ENCODE data around the gene PDCD5. TPM values are rescaled to one million over a fixed set of nuclear protein-coding genes. Genes with fewer than 3 reads are reported as not detected.
"Not testable (repeated sequence)": the region's sequence is repeated elsewhere in the genome, so short reads cannot be mapped to it uniquely, and the experiment has no call there.

The PDCD5 gene
- total and polyA plus RNA-seq, 7 donors, result 70.3 to 216 (median 143) TPM

DNA sequence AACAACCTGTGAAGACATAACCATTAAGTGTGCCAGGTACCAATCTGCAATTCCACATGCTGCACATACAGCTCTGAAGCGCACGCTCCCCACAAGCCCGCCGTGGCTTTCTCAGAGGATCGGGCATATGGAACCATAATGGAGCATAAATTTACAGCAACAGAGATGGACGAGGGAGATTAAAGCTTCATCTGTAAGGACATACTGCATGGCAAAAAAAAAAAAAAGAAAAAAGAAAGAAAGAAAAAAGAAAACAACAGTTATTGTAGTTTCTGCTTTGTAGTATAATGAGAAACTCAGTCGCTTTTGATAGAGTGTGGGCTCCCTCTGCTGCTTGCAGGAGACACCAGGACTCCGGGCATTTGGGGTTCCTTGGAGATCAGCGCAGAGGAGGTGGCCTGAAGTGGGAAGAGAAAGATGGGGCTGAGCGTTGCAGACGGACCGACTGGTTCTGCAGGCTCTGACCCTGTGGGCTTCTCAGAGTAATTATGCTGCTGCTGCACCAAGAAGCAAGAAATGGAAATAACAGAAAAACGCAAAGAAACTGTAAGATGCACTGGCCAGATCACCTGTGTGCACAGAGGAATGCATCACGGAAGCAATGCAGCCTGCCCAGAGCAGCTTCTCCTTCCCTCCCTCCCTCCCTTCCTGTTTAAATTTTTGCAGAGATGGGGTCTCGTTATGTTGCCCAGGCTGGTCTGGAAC, 10.8 kb upstream of the PDCD5 start:
- no peak for TF ChIP-seq EP300 (IDR thresholded peaks at IDR 0.05)
- TF ChIP-seq POLR2A (IDR thresholded peaks at IDR 0.05), result no peak
- peak in 2 of 4 experiments; percentile 47 to 49 for TF ChIP-seq CTCF (IDR thresholded peaks at IDR 0.05)
- Histone ChIP-seq H3K4me1 (no peaks in the 10 kb centered on the region), H3K36me3 (no peaks in the 10 kb centered on the region), H3K4me3 (no peak overlapping the region), H3K27me3 (no peaks in the 10 kb centered on the region), H3K27ac (no peak overlapping the region), H3K9me3 (no peaks in the 10 kb centered on the region)
- intact Hi-C loops (cut with DNase I), result loop anchor here (2.0 to 10.0 kb wide), 2 partner anchors 283 to 1895 kb away; no protein-coding TSS in a partner anchor
- WGBS, 2 donors, result 30 to 38% methylated on average over 15 of the region's 15 CpGs
- DNase-seq, result peak; percentile 69

DNA sequence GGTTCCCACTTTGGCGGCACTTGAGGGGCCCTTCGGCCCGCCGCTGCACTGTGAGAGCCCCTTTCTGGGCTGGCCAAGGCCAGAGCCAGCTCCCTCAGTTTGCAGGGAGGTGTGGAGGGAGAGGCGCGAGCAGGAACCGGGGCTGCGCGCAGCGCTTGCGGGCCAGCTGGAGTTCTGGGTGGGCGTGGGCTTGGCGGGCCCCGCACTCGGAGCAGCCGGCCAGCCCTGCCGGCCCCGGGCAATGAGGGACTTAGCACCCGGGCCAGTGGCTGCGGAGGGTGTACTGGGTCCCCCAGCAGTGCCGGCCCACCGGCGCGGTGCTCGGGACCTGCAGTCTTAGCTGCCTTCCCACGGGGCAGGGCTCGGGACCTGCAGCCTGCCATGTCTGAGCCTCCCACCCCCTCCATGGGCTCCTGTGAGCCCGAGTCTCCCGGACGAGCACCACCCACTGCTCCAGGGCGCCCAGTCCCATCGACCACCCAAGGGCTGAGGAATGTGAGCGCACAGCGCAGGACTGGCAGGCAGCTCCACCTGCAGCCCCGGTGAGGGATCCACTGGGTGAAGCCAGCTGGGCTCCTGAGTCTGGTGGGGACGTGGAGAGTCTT, 9.4 kb upstream of the PDCD5 start:
- H3K27ac ChIP-seq, H3K36me3 ChIP-seq, H3K9me3 ChIP-seq, H3K27me3 ChIP-seq, DNase-seq, H3K4me1 ChIP-seq, H3K4me3 ChIP-seq: not testable (repeated sequence)
- WGBS, 2 donors, result 80 to 83% methylated on average over 34 to 36 of the region's 36 CpGs
- intact Hi-C loops (cut with DNase I), result loop anchor here (2.0 to 10.0 kb wide), 2 partner anchors 285 to 1897 kb away; no protein-coding TSS in a partner anchor

DNA sequence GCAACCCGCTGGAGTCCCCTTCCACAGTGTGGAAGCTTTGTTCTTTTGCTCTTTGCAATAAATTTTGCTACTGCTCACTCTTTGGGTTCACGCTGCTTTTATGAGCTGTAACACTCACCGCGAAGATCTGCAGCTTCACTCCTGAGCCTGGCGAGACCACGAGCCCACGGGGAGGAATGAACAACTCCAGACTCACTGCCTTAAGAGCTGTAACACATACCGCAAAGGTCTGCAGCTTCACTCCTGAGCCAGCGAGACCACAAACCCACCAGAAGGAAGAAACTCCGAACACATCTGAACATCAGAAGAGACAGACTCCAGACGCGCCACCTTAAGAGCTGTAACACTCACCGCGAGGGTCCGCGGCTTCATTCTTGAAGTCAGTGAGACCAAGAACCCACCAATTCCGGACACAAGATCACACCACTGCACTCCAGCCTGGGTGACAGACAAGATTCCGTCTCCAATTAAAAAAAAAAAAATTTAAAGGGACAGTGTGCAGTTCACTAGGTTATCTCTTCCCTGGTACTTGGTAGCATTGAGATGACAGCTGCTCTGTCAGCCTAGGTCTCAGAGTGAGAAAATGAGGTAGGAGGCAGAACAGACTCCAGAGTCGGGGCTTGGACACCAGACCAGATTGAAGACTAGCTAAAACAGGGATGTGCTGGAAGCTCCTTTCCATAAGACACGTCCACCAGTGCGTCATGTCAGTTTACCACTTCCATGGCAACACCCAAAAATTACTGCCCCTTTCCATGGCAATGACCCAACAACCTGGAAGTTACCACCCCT, 8.1 kb upstream of the PDCD5 start:
- DNase-seq, H3K4me1 ChIP-seq, H3K9me3 ChIP-seq, H3K36me3 ChIP-seq, H3K27ac ChIP-seq, H3K27me3 ChIP-seq, H3K4me3 ChIP-seq: not testable (repeated sequence)
- 61 to 77% methylated on average over 21 of the region's 21 CpGs for WGBS, 2 donors
- intact Hi-C loops (cut with DNase I), result loop anchor here (10.0 kb wide), 1 partner anchor 1898 kb away; no protein-coding TSS in a partner anchor

DNA sequence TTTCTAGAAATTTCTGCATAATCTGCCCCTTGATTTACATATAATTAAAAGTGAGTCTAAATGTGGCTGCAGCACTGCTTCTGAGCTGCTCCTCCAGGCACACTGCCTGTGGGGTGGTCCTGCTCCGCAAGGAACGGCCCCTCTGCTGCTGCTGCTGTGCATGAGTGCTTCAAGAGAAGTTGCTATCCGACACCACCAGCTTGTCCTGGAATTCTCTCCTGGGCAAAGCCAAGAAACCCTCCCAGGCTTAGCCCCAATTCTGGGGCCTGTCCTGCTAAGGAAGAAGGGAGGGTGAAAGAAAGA, 7.5 kb upstream of the PDCD5 start:
- H3K36me3 ChIP-seq, result no peaks in the 10 kb centered on the region
- no peak for DNase-seq
- WGBS, 2 donors, result 79 to 87% methylated on average over 3 of the region's 3 CpGs
- intact Hi-C loops (cut with DNase I), result loop anchor here (10.0 kb wide), 1 partner anchor 1899 kb away; no protein-coding TSS in a partner anchor
- H3K9me3 ChIP-seq, result no peaks in the 10 kb centered on the region
- no peak for TF ChIP-seq POLR2A (IDR thresholded peaks at IDR 0.05)
- TF ChIP-seq CTCF (IDR thresholded peaks at IDR 0.05), result no peak
- no peak for TF ChIP-seq POLR2AphosphoS5 (IDR thresholded peaks at IDR 0.05)
- no peak for TF ChIP-seq EP300 (IDR thresholded peaks at IDR 0.05)
- H3K4me1 ChIP-seq, result no peaks in the 10 kb centered on the region
- no peak overlapping the region for H3K27ac ChIP-seq
- H3K4me3 ChIP-seq, result no peak overlapping the region
- no peaks in the 10 kb centered on the region for H3K27me3 ChIP-seq

DNA sequence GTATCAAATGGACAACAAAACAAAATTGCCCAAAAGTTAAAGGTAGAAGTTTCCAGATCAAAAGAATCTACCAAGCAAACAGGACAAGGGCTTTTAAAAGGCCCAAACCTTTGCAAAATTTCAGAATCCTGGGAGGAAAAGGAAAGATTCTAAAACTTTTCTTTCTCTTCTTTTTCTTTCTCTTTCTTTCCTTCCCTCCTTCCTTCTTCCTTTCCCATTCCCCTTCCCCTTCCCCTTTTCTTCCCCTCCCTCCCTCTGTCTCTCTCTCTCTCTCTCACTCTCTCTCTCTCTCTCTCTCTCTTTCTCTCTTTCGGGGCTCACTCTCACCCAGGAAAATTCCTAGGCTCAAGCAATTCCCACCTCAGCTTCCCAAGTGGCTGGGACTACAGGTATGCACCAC, 4.2 kb upstream of the PDCD5 start:
- Histone ChIP-seq H3K4me3 (no peak overlapping the region), H3K27me3 (no peaks in the 10 kb centered on the region), H3K36me3 (no peaks in the 10 kb centered on the region), H3K9me3 (no peaks in the 10 kb centered on the region), H3K27ac (no peak overlapping the region), H3K4me1 (peaks cover 0 to 7% (median 3%) of the 10 kb centered on the region in 4 donors)
- no peak for TF ChIP-seq EP300 (IDR thresholded peaks at IDR 0.05)
- intact Hi-C loops (cut with DNase I), result loop anchor here (10.0 kb wide), 1 partner anchor 1902 kb away; no protein-coding TSS in a partner anchor
- WGBS, 2 donors, result 86 to 92% methylated on average over 1 of the region's 1 CpG
- no peak for DNase-seq

DNA sequence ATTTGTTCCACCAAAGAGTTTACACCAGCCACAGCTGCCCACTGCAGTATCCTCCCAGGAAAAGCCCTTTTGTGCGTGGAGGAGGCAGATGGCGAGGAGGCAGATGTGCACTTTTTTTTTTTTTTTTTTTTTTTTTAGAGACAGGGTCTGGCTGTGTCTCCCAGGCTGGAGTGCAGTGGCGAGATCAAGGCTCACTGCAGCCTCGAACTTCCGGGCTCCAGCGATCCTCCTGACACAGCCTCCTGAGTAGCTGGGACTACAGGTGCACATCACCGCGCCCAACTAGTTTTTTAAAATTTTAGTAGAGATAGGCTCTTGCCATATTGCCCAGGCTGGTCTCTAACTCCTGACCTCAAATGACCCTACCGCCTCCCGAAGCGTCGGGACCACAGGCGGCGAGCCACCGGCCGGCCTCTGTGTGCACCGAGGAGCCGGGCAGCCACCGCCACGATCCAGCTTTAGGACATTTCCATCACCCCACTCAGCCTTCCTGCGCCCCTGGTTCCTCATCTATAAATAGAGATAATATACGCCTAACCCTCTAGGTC, 563 bp upstream of the PDCD5 start:
- WGBS, 2 donors, result 12 to 21% methylated on average over 22 of the region's 22 CpGs
- Histone ChIP-seq H3K27me3 (no peaks in the 10 kb centered on the region), H3K4me3 (peak overlapping the region; percentile 72 to 82 (median 77)), H3K9me3 (no peaks in the 10 kb centered on the region), H3K4me1 (peaks cover 0 to 16% (median 12%) of the 10 kb centered on the region in 4 donors), H3K27ac (peak overlapping the region; percentile 86 to 94 (median 90)), H3K36me3 (peaks cover 0 to 26% (median 0%) of the 10 kb centered on the region in 4 donors)
- DNase-seq, result no peak
- no peak for TF ChIP-seq POLR2A (IDR thresholded peaks at IDR 0.05)
- intact Hi-C loops (cut with DNase I), result loop anchor here (2.0 to 10.0 kb wide), 5 partner anchors 97 to 1228 kb away; partner anchors contain the start of genes ANKRD27 and RGS9BP

Measured in sigmoid colon (tissue), 7 donors.